Limb (tissue), 2 donors: ENCODE measurements around the gene ERAP2.
"Not testable (repeated sequence)": the region's sequence is repeated elsewhere in the genome, so short reads cannot be mapped to it uniquely, and the experiment has no call there.

ENCODE experiments used
- DNase-seq, 2 donors: peaks; one replicate each; pipeline ENCODE4 v3.0.0-alpha.2; 2016; ENCODE audit errors: extremely low spot score in 2 of 2

ERAP2 gene

DNA sequence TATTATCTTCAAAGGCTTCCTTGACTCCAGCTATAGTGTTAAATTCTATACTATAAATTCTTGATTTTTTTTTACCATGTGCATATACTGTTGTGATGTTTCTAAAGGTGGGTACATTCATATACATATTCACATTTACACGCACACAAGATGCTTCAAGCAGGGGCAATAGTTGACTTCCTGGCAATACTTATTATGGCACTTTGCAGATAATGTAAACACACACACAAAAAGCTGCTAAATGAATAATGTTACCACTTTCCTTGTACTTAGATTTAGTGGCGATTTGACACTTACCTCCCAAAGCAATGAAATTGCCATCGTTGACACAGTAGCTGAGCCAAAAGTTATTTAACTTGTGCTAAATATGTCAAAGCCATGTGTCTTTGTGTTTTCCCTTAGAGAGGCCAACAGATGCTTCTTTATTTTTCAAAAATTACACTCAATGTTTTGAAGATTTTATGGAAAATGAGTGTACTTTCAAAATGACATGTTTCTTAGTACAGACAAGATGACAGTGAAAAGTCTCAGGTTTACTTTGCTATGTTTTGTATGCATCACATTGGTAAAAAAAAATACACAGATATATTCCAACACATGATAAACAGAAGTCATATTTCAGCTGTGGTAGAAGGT is 12.2 kb upstream of the ERAP2 start:
- DNase-seq: no peak

DNA sequence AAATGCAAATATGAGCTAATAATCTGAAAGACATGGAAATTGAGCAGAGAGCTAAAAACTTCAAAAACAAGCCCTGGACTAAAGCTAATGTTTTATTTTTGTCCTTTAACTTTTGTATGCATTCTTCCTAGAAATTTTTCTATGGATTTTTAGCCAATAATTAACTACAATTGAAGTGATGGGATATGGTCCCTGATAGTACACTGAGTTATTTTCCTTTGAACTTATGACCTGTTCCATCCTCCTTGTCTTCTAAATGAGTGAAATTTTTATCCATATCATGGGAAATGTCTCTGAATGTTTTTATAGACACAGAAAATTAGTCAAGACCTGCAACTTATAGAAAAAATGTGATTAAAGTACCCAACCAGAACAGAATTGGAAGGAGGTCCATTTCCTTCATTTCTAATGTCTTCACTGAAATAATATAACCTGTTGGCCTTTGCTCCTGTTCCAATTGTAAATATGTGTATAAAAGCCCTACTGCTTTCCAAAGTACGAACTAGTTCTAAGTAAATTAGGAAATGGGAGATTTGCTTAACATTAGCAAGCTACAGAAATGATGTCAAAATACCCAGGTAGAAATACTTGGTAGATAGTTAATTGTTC is 11.3 kb upstream of the ERAP2 start:
- no peak for DNase-seq

DNA sequence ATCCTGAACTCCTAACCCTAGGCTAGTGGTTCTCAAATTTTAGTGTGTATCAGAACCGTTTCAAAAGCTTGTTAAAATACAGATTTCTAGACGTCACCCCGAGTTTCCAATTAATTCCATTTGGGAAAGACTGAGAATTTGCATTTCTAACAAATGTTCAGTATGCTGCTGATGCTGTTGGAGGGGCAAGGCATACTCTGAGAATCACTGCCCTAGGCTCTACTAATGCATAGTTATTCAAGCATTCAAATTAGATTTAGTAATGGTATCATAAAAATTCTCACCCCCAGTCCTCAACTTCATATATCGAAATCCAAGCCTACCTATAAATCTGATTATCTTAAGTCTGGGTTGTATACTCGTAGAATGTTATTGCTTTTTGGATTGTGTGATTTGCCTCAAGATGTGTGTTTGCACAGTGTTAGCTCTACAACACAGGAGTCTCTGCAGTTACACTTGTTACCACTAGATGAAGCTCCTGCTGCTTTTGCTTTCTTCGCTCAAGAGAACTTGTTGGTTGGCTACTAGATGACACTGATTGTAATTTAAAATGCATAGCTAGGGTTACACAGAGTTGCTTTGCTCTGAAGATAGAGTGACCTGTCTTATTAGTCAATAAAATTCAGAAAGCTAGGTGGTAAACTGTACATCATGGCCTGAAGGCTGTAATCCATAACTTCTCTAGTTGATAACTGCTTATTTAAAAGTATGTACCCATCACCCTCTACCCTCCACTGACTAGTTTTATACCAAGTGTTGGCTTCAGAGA is 7.5 kb upstream of the ERAP2 start:
- peak in 1 of 2 donors; percentile 72 for DNase-seq

DNA sequence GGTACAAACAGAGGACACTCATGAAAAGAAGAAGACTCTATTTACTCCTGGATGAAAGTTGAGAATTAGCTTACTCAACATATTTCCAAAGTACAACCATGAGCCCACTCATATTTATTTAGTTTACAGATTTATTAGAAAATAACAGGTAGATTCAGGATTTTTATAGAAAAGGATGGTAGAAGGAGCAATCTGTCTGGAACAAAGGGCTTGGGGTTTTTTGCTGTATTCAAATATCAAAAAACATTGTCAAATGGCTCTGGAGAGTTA is 7.0 kb upstream of the ERAP2 start:
- DNase-seq: no peak

DNA sequence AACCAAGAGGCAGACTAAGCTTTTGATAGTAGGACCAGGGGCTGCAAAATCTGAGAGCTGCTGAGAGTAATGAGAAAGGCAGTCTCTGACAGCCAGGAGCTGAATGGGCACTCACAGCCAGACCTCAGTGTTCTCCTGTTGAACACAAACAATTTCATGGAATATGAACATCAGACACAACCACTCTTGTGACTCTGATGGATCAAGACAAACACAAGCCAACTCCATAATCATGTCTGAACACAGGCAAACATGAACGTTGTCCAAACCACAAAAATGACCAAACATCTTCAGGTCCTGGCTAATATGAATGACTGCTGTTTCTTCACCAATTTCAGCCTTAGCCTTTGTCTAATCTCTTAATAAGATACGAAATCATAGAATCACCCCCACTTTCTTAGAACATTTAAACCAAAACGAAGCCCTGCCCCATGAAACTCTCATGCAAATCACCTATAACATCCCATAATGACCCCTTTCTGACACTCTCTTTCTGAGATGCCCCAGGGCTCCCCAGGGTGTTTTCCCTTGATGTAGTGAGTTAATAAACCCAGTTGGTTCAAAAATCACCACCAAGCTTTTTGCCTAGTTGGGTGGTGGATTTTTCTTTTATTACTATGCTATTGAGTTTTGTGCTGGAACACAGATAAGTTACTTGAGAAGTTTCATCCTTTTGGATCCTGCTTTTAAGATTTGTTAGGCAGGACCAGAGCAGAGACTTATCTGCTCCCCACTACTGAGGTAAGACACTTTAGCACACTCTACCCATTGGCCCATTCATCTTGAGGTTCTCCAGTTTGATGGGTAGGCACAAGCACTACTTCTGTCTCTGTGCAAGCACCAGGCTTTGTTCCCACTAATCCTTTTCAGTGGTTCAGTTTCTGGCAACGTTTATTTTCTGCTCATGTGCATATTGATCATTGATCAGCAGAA is 5.9 kb upstream of the ERAP2 start:
- no peak for DNase-seq

DNA sequence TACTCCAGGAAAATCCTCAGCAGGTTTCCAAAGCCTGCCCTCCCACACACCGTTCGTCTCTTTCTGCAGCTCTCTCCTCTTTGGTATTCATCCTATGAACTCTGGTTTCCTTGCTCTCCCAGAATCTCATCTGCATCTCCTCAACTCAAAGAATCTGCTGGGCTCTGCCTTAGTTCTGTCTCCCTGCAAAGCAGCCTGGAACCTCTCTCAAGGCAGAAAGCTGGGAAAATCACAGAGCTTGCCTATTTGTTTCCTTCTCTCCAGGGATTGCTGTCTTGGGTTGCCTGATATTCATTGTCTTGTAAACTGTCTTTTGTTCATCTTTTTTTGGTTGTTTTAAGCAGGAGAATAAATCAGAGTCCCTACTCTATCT is 5.3 kb upstream of the ERAP2 start:
- no peak for DNase-seq

DNA sequence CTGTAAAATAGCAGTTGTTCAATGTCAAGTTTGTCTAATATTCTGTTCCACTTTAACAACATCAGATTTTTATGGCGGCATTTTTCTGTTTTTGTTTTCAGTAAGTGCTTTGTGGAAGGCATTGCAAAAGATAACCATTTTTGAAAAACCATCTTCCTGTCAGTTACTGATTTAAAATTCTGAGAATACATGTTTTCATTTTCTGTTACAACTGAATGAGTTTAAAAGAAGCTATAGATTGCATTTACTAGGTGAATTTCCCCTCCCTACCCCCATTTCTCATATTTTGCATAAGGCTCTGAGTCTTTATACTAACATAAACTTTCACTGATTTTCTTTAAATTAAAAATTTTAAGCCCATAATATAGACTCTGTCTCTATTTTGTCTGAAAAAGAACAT is 4.6 kb upstream of the ERAP2 start:
- no peak for DNase-seq

DNA sequence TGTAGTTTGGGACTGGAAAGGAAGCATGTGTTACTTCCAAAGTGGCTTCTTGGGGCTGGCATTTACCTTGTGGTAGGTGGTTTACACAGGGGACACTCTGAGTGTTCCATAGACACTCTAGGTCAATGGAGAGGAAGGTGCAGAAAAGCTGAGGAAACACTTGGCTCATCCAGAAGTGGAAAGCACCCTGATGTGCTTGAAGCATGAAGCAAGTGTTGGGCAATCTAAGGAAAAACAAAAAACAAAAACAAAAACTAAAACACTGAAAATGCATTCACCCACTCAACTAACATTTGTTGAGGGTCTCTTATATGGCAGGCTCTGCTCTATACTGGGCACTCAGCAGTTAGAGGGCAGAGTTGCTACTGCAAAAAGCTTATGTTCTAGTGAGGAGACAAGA is 2.9 kb upstream of the ERAP2 start:
- DNase-seq: no peak

DNA sequence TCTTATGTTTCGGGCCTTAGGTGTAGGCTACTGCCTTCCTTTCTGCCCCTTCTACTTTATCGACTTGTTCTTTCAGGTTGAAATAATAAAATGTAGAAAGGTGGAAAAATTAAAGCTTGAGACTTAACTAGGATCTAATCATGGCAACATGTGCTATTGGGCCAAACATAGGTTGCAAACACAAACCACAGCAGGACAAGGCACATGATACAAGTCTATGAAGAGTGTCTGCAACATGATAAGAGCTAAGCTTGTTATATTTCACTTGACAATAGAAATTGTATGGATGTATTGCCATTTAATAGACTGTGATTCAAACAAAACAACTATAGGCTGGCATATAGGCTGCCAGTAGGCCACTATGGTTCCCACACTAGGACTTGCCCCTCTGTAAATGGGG is 1.7 kb upstream of the ERAP2 start:
- no peak for DNase-seq

DNA sequence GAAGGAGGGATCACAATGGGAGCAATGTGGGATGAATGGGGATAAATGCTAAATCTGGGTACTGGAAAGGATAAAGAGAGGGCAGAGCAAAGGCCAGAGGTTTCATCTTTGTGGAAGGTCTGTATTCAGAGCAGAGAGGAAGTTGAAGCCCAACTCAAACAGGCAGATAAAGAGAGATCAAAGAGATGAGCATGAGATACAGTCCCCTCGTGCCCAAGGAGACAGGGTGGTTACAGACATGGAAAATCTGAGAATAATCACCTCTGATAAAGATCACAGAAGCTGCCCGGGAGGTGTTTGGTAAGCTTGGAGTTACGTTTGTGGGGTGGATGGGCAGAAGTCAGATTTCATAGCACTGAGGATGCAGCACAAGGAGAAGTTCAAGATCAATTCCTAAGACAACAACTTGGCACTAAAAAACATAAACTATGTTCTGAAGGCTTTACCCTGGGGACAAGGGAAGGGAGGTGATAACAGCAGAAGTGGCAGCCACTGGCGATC is 459 bp upstream of the ERAP2 start:
- DNase-seq: no peak

DNA sequence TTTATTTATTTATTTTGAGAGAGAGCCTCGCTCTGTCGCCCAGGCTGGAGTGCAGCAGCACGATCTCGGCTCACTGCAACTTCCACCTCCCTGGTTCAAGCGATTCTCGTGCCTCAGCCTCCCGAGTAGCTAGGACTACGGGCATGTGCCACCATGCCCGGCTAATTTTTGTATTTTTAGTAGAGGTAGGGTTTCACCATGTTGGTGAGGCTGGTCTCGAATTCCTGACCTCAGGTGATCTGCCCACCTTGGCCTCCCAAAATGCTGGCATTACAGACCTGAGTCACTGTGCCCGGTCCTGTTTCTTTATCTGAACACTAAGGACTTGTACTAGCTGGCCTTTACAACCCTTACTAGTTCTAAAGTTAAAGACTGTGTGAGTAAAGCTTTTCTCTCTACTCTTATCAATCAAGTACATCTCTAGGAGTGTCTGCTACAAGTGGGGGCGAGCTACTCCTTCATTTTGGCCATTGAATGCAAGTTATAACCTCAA is 723 bp downstream of the ERAP2 start:
- DNase-seq: not testable (repeated sequence)

DNA sequence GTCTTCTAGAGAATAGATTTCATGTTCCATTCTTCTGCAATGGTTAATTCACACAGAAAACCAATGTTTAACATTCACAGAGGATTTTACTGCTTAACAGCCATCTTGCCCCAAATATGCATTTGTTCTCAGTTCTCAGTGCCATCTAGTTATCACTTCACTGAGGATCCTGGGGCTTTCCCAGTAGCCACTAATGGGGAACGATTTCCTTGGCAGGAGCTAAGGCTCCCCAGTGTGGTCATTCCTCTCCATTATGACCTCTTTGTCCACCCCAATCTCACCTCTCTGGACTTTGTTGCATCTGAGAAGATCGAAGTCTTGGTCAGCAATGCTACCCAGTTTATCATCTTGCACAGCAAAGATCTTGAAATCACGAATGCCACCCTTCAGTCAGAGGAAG is 3.4 kb downstream of the ERAP2 start:
- no peak for DNase-seq

DNA sequence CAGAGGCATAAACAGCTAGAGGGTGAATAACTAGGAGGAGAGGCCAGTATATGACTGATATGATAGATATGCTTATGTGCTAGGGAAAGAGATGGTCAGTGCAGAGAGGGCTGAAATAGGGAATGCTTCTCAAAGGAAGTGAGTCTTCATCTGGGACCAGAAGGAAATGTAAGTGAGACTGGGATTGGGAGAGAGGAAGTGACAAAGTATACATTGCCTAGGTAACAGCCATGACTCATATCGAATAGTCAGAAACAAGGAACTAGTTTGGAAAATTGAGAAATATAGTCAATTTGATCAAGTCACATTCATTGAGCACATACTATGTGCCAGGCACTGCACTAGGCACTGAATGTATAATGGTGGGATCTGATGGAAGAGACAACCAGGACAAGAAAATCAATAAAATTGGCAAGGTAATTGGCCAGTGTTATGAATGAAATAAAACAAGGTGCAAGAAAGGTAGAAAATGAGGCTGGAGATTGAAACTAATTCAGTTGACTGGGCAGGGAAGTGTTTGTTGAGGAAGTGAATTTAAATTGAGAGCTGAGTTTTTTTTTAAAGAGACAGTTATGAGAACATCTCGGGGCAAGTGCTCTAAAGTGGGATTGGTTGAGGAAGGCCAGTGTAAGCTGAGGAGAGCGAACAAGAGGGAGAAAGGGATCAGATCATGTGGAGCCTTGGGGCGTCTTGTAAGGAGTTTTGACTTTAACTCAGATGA is 4.3 kb downstream of the ERAP2 start:
- DNase-seq: no peak

DNA sequence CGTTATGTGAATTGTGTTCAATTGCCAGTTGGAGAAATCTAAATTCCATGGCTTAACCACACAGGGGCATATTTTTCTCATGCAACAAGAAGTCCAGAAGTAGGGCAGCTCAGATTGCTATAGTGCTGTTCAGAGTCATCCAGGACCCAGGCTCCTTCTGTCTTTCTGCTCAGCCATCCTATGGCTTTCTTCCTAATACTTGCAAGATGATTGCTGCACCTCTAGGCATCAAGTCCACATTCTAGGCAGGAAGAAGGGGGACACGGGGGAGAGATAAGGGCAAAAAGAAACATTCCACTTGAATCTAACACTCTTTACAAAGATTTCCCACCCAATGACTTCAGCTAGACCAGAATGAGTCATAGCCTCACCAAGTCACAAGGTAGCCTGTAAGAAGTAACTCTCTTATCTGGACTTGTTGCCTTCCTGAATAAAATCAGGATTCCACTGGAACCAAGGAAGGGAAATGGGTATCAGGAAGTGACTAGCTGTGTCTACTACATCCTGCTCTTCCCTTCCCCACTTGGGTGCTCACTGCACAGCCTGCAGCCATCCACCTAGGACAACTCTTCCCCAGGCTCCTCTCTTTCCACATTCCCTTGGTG is 5.3 kb downstream of the ERAP2 start:
- no peak for DNase-seq

DNA sequence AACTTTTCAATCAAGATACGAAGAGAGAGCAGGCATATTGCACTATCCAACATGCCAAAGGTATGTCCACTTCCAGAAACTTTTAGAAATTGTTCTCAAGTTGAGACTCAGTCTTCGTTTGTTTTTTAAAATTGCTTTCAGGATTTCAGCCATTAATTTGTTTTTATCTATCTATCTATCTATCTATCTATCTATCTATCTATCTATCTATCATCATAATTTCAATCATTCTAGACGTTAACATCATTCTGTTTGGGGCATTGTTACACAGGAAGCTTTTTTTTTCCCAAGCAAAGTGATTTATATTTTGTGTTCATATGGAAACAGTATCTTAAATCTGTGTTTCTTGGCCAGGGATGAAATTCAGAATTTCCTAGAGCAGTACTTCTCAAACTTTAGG is 7.6 kb downstream of the ERAP2 start:
- DNase-seq: no peak

DNA sequence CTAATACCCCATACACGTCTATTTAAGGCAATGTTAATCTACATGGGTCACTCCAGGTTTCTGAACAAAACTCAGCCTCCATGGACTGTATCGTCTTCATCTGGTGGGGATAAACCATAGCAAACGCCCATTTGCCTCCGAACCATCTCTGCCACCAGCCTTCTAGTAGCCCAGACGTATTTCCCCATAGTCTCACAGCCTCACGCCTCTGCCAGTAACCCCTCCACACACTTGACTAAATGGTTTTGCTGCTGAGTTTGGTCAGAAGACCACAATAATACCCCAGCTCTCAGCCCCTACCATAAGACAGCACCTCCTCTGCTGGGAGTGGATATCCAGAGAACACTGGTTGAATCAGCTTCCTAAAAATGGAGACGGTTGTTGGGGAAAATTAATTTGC is 8.7 kb downstream of the ERAP2 start:
- DNase-seq: no peak

DNA sequence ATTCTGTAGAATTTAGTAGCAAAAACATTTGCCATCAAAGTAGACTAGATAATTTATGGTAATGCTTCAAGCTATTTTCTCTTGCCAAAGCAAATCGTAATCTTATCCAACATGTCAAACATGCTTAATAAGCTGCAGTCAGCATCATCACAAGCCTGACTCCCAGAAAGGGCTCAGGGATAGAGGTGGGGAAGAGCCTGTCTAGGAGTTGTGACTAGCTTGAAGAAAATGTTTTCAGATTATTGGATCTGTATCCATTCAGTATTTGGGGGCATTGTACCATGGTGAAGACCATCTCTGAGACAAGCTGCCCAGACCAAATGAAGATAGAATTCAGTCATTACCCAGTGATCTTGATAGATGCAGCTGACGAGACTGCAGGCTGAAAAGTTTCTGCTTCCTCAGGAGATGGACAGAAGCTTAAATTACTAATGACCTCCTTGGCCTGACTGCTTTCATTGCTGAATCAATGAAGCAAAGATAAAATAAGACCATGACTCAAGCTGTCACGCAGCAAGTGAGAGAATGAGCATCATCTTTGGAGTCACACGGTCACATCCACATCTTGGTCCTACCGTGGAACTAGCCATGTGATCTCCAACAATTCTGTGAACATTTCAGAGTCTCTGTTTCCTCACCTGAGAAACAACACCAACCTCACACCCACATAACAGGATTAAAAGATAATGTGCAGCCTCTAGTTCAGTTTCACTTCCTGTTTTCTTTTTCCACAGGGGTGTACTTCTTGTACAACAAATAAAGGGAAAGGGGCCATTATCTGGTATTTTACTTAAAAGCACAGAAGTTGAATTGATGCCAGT is 9.4 kb downstream of the ERAP2 start:
- DNase-seq: no peak

DNA sequence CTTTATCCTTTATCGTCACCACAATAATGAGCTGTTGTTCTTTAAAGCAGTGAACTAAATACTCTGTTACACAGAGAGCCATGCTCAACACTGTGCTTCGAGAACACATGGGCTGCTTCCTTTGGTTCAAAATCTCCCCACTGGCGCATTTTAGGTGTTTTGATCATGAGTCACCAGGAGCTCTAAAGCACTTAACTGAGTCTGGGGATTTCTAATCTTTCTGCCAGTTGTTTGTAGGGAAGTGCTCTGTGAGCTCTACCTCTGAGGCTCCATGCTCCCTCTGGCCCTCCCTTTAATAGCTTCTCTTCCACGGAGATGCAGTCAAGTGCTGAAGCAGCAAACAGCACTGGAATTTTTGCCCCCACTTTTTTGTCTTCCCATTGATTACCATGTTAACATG is 17.0 kb downstream of the ERAP2 start:
- no peak for DNase-seq

DNA sequence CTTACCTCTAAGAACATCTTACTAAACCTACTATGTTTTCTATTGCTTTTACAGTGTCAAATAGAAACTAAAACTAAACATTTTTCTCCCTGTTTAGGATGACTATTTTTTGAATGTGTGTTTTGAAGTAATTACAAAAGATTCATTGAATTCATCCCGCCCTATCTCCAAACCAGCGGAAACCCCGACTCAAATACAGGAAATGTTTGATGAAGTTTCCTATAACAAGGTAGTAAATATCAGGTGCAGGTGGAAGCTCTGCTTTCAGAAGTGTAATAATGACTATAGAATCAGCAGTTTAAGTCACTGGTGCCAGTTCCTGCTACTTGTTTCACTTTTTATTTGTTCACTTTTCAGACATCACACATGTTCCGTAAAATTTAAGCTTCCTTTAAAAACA is 20.0 kb downstream of the ERAP2 start:
- no peak for DNase-seq

DNA sequence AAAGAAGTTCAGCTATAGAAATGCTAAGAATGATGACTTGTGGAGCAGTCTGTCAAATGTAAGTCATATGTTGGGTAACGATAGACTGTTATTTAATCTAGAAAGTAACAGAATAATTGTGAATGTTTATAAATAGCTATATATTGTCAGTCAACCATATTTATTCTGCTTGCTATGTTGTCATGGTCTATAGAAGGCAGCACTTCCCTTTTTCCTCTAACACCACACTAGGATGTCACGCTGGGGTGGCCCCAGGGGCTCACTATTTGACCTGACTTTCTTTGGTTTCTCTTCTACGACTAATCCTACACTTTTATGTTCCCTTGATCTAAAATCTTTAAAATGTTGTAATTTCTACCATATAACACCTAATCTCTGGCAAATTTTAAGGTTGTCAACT is 20.5 kb downstream of the ERAP2 start:
- no peak for DNase-seq
